HG03521 (cell line): Measurements from ENCODE around the gene MS4A8.
"Not testable (repeated sequence)": the region's sequence is repeated elsewhere in the genome, so short reads cannot be mapped to it uniquely, and the experiment has no call there.

Experiments used
- ATAC-seq: cut with Tn5 transposase; IDR thresholded peaks from one replicate; pipeline ENCODE4 v1.9.1; 2021; ENCODE audit warnings: mild to moderate bottlenecking, moderate library complexity; ENCODE audit not compliant: unreplicated experiment

The MS4A8 gene

GRCh38 chr11:60724420-60724819 is 25.0 kb downstream of the MS4A8 start, which contains the start of gene MS4A18:
TSS of gene MS4A18 (plus strand) at chr11:60724720.
- ATAC-seq, result no peak

- ATAC-seq, result no peak
These were observed 26.2 kb downstream of the MS4A8 start for GRCh38 chr11:60725592-60725991.

DNA sequence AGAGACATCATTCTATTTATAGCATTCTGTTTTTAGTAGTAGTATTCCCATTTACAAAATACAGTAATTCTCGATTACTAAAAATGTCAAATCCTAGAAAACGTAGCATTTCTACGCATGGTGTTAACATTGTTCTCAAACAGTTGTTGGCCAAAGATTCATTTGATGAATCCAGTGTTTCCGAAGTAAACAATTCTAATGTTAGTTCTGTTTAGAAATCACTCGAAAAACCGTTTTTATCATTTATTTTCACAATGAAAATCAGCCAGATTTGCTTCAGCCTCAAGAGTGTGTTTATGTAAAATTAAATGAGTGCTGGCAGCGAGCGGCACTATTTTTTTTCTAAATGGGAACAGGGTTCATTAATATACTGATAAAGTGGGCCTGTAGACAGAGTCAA is 32.2 kb downstream of the MS4A8 start:
- no peak for ATAC-seq

GRCh38 chr11:60734279-60734678 is 34.9 kb downstream of the MS4A8 start:
- no peak for ATAC-seq

GRCh38 chr11:60739114-60739513 is 39.7 kb downstream of the MS4A8 start:
- ATAC-seq, result no peak

GRCh38 chr11:60740573-60740972 is 41.2 kb downstream of the MS4A8 start:
- ATAC-seq, result no peak

GRCh38 chr11:60741421-60741820 is 42.0 kb downstream of the MS4A8 start:
- ATAC-seq, result no peak

- no peak for ATAC-seq
These were observed 43.6 kb downstream of the MS4A8 start for GRCh38 chr11:60743058-60743457.

GRCh38 chr11:60744114-60744513 is 44.7 kb downstream of the MS4A8 start:
- ATAC-seq, result no peak

DNA sequence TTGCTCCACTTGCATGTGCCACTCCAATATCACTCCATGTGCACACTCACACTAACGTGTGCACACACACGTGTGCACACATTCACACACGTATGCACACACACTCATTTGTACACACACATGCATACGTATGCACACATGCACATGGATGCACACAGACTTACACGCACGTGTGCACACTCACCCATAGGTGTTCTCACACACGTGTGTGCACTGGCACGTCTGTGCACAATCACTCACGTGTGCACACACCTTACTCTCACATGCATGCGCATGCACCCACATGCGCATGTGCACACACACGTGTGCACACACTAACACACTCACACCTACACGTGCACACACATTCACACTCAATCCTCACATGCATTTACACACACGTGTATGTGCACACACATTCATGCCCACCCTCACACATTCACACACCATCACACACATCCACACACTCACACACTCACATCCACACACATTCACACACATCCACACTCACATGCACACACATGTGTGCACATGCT is 48.0 kb downstream of the MS4A8 start:
- no peak for ATAC-seq

- no peak for ATAC-seq
These were observed 48.8 kb downstream of the MS4A8 start for GRCh38 chr11:60748225-60748624.

GRCh38 chr11:60748821-60749220 is 49.4 kb downstream of the MS4A8 start:
- no peak for ATAC-seq

DNA sequence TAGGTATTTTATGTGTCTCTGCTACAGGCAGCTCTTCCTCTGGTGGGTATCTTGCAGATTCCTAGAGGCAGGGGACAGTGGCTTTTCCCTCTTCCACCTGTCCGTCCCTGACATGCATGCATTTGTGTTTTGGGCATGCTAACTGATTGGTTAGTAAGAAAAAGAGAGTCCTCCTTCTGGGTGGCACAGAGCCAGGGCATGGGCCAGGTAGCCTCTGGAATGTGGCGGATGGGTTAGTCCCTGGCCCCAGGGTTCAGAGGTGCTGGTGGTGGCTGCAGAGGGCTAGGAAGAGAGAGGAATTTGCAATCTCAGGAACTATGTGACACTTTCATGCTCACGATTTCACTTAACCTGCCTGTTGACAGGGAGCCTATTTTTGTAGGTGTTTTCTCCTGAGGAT is 51.5 kb downstream of the MS4A8 start:
- no peak for ATAC-seq

- no peak for ATAC-seq
These were observed 53.9 kb downstream of the MS4A8 start for GRCh38 chr11:60753309-60753708.

DNA sequence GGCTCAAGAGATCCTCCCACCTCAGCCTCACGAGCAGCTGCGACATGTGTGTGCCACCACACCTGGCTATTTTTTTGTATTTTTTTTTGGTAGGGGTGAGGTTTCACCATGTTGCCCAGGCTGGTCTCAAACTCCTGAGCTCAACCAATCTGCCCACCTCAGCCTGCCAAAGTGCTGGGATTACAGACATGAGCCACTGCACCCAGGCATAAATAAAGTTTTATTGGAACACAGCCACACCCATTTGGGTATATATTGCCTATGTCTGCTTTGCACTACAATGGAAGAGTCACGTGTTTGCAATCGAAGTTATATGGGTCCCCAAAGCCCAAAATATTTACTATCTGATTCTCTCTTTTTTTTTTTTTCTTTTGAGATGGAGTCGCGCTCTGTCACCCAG is 55.5 kb downstream of the MS4A8 start:
- no peak for ATAC-seq

DNA sequence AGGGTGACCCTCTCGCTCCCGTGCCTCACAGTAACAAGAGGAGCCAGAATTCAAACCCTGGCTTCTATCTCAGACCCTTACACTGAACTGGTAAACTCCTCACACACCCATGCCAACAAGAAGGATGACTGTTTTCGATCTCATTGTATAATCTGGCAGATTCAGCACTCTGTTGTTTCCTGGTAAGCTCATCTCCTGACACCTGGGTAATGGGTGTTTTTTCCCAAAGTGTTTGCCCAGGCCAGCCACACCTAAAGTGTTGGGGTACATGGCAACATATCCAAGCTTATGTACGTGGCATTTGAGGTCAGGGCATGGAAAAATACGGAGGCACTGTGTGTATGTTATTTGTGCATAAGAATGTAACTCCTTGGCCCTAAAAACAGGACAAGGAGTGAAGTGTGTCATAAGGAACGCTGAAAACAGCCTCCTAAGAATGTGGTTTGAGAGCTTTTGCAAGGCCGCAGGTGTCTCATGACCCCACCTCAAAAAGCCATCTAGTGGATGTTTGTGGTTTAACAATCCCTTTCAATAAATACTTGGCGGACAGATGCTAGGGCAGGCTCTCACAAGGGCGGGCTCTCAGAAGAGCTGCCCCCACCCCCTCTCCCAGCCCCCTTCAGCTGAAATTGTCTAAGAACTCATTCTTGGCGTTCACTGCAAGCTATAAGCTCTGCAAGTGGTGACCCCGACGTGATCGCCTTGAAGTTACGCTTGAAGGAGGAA is 57.1 kb downstream of the MS4A8 start, which contains the start of gene MS4A15:
Gene MS4A15 (plus strand): TSS at position 561 of the 726 bp plus-strand sequence. CDS start 6,867 bp downstream, outside the sequence.
- ATAC-seq, result no peak

GRCh38 chr11:60757231-60757800 is 57.9 kb downstream of the MS4A8 start:
- ATAC-seq, result no peak

GRCh38 chr11:60758671-60759070 is 59.3 kb downstream of the MS4A8 start:
- ATAC-seq, result not testable (repeated sequence)

GRCh38 chr11:60759438-60760225 is 60.2 kb downstream of the MS4A8 start:
- ATAC-seq, result not testable (repeated sequence)

GRCh38 chr11:60761436-60762190 is 62.2 kb downstream of the MS4A8 start:
- ATAC-seq, result no peak
